ENCODE results near the gene RASGRF1. TPM values are rescaled to one million over a fixed set of nuclear protein-coding genes. Genes with fewer than 3 reads are reported as not detected.

The RASGRF1 gene
- total RNA-seq, 1 donor from 2014 or later = under 0.01 TPM

DNA sequence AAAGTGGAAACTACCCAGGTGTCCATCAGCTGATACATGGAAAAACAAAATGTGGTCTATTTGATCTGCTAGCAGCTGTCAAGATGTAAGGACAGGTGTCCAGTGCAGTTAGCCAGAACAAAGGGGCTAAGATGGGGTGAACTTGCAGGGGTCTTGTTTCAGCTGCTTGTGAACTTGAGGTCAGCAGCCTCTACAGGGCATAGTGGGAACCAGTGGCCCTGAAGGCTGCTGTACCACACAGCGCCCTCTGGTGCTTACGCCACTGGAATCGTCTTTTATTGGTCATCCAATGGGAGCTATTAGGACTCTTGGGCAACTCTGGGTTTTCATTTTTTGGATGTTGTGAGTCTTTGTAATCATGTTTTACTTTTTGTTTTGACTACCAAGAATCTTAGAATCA, 83.5 kb downstream of the RASGRF1 start:
- FAIRE-seq (no peak), DNase-seq (ENCODE audit: low read depth) (peak; percentile 52)
- Histone ChIP-seq H3K4me3 (ENCODE audit: low read depth, low read length) (no peak overlapping the region), H3K36me3 (ENCODE audit: control insufficient read depth, insufficient read depth, low read length) (no peaks in the 10 kb centered on the region), H3K27me3 (ENCODE audit: control insufficient read depth, insufficient read depth, low read length) (no peaks in the 10 kb centered on the region)
- TF ChIP-seq, protein P1, sequence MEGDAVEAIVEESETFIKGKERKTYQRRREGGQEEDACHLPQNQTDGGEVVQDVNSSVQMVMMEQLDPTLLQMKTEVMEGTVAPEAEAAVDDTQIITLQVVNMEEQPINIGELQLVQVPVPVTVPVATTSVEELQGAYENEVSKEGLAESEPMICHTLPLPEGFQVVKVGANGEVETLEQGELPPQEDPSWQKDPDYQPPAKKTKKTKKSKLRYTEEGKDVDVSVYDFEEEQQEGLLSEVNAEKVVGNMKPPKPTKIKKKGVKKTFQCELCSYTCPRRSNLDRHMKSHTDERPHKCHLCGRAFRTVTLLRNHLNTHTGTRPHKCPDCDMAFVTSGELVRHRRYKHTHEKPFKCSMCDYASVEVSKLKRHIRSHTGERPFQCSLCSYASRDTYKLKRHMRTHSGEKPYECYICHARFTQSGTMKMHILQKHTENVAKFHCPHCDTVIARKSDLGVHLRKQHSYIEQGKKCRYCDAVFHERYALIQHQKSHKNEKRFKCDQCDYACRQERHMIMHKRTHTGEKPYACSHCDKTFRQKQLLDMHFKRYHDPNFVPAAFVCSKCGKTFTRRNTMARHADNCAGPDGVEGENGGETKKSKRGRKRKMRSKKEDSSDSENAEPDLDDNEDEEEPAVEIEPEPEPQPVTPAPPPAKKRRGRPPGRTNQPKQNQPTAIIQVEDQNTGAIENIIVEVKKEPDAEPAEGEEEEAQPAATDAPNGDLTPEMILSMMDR (IDR thresholded peaks at IDR 0.05; ENCODE audit: insufficient read depth, low read length, severe bottlenecking) = peak; percentile 86

GRCh38 chr15:79006071-79006470, 84.5 kb downstream of the RASGRF1 start:
- no peak for FAIRE-seq
- TF ChIP-seq, protein P1 (IDR thresholded peaks at IDR 0.05; ENCODE audit: insufficient read depth, low read length, severe bottlenecking) = no peak
- no peaks in the 10 kb centered on the region for H3K36me3 ChIP-seq (ENCODE audit: control insufficient read depth, insufficient read depth, low read length)

DNA sequence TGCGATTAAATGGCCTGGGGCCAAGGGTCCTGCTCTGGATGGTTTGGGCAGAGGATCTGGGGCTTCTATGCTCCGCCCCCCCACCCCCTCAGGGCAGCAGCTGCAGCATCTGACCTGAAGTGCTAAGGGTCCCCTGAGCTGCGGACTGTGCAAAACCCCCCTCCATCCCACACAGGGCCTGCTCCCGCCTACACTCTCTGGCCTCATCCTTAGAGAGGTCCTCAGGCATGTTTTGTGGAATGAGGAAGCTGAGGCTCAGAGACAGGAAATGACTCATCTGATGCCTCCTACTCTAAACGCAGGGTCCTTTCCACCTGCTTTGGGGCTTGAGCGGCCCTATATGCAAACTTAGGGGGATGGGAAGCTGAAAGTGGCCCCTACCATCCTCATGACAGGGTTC, 86.2 kb downstream of the RASGRF1 start:
- Histone ChIP-seq H3K36me3 (ENCODE audit: control insufficient read depth, insufficient read depth, low read length) (no peaks in the 10 kb centered on the region), H3K27me3 (ENCODE audit: control insufficient read depth, insufficient read depth, low read length) (no peaks in the 10 kb centered on the region), H3K4me3 (ENCODE audit: low read depth, low read length) (no peak overlapping the region)
- DNase-seq (ENCODE audit: low read depth) (peak; percentile 82), FAIRE-seq (no peak)
- TF ChIP-seq, protein P1 (IDR thresholded peaks at IDR 0.05; ENCODE audit: insufficient read depth, low read length, severe bottlenecking) = no peak

More at GRCh38 chr15:79006071-79006470, 84.5 kb downstream of the RASGRF1 start:
- no peak for DNase-seq (ENCODE audit: low read depth)
- Histone ChIP-seq H3K27me3 (ENCODE audit: control insufficient read depth, insufficient read depth, low read length) (no peaks in the 10 kb centered on the region), H3K4me3 (ENCODE audit: low read depth, low read length) (no peak overlapping the region)

DNA sequence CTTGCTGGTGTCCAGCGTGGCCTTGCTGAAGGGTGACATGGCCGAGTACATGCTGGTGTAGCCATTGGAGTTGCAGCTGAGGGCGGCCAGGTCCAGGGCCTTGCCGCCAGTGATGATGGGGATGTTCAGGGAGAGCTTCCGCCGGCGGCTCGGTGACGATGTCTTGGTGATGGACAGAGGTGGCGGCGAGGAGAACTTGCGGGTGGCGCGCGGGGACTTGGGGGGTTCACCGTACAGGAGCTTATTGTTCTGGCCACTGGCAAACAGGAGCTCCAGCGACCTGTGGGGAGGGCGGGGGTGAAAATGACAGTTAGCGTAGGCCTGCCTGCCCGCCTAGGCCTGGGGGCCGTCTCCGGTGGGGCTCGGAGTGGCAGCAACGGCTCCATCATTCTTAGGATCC, 86.7 kb downstream of the RASGRF1 start:
- FAIRE-seq (no peak), DNase-seq (ENCODE audit: low read depth) (no peak)
- H3K36me3 ChIP-seq (ENCODE audit: control insufficient read depth, insufficient read depth, low read length) = no peaks in the 10 kb centered on the region
- H3K4me3 ChIP-seq (ENCODE audit: low read depth, low read length) = no peak overlapping the region
- TF ChIP-seq, protein P1 (IDR thresholded peaks at IDR 0.05; ENCODE audit: insufficient read depth, low read length, severe bottlenecking) = no peak
- no peaks in the 10 kb centered on the region for H3K27me3 ChIP-seq (ENCODE audit: control insufficient read depth, insufficient read depth, low read length)

GRCh38 chr15:79003301-79003700, 87.3 kb downstream of the RASGRF1 start:
- H3K36me3 ChIP-seq (ENCODE audit: control insufficient read depth, insufficient read depth, low read length) = no peaks in the 10 kb centered on the region
- FAIRE-seq = no peak
- TF ChIP-seq, protein P1 (IDR thresholded peaks at IDR 0.05; ENCODE audit: insufficient read depth, low read length, severe bottlenecking) = no peak
- H3K27me3 ChIP-seq (ENCODE audit: control insufficient read depth, insufficient read depth, low read length) = no peaks in the 10 kb centered on the region
- H3K4me3 ChIP-seq (ENCODE audit: low read depth, low read length) = no peak overlapping the region
- no peak for DNase-seq (ENCODE audit: low read depth)

GRCh38 chr15:79002581-79002980, 88.0 kb downstream of the RASGRF1 start:
- H3K36me3 ChIP-seq (ENCODE audit: control insufficient read depth, insufficient read depth, low read length) = no peaks in the 10 kb centered on the region
- peak; percentile 39 for DNase-seq (ENCODE audit: low read depth)
- H3K4me3 ChIP-seq (ENCODE audit: low read depth, low read length) = no peak overlapping the region
- TF ChIP-seq, protein P1 (IDR thresholded peaks at IDR 0.05; ENCODE audit: insufficient read depth, low read length, severe bottlenecking) = peak; percentile 15
- FAIRE-seq = no peak
- H3K27me3 ChIP-seq (ENCODE audit: control insufficient read depth, insufficient read depth, low read length) = no peaks in the 10 kb centered on the region

Measured in bronchial epithelial cell (primary cell).